Lung (tissue), 12 donors: ENCODE results near the gene ZNRF1. TPM values are rescaled to one million over a fixed set of nuclear protein-coding genes. Genes with fewer than 3 reads are reported as not detected.
A peak's percentile ranks its signal among the peaks of the same experiment; 100 is the strongest.

ENCODE experiments used
- ATAC-seq: fragments of 200-7000 bp; cut with Tn5 transposase; one replicate; pipeline ENCODE4 v1.9.1; 2020; ENCODE audit warnings: moderate number of reproducible peaks; ENCODE audit not compliant: insufficient read depth, low FRiP score
- DNase-seq, 3 donors: peaks; one replicate each; pipeline ENCODE4 v3.0.0-alpha.2; 2013 to 2017
- H3K27ac ChIP-seq, 2 donors: one replicate each; pipeline ENCODE4 v1.5.1; 2013; ENCODE audit warnings: mild to moderate bottlenecking in 2 of 2, moderate library complexity in 2 of 2, control low read depth in 1 of 2, inconsistent platforms in 1 of 2, low read depth in 1 of 2, low read length in 1 of 2
- H3K27me3 ChIP-seq, 3 donors: one replicate each; pipeline ENCODE4 v1.5.1; 2013; ENCODE audit warnings: low read length in 2 of 3; ENCODE audit not compliant: control insufficient read depth in 3 of 3, insufficient read depth in 3 of 3
- H3K36me3 ChIP-seq, 4 donors: one replicate each; pipeline ENCODE4 v1.5.1; 2013; ENCODE audit warnings: low read length in 4 of 4, mild to moderate bottlenecking in 1 of 4, moderate library complexity in 1 of 4; ENCODE audit not compliant: control insufficient read depth in 4 of 4, insufficient read depth in 4 of 4
- H3K4me1 ChIP-seq, 5 donors: one replicate each; pipeline ENCODE4 v1.5.1; 2013; ENCODE audit warnings: low read length in 5 of 5, mild to moderate bottlenecking in 2 of 5, moderate library complexity in 1 of 5; ENCODE audit not compliant: control insufficient read depth in 5 of 5, insufficient read depth in 5 of 5
- H3K4me3 ChIP-seq: one replicate; pipeline ENCODE4 v1.5.1; 2013; ENCODE audit warnings: mild to moderate bottlenecking, control low read depth, moderate library complexity
- H3K9ac ChIP-seq, 2 donors: one replicate each; pipeline ENCODE4 v1.5.1; 2013; ENCODE audit warnings: low read length in 2 of 2, control low read depth in 1 of 2; ENCODE audit not compliant: insufficient read depth in 1 of 2
- H3K9me3 ChIP-seq, 4 donors: one replicate each; pipeline ENCODE4 v1.5.1; 2013; ENCODE audit warnings: low read length in 3 of 4, mild to moderate bottlenecking in 1 of 4, moderate library complexity in 1 of 4; ENCODE audit not compliant: control insufficient read depth in 4 of 4, insufficient read depth in 3 of 4
- CTCF ChIP-seq: IDR thresholded peaks from 2 replicates; pipeline ENCODE4 v1.5.1; 2012; ENCODE audit warnings: mild to moderate bottlenecking; ENCODE audit errors: control extremely low read depth, extremely low read depth
- WGBS, 2 donors: extraction: QIAGEN DNeasy Blood & Tissue Kit; methylation state at CpG; one replicate each; pipeline ENCODE4 v1.1.7; 2013; 5-methylcytosine and 5-hydroxymethylcytosine counted together
- polyA plus RNA-seq, 2 donors: library from polyadenylated mRNA; stranded (reverse); fragments of 200-250 nt; gene quantifications; one replicate each; pipeline ENCODE4 v1.2.1, GENCODE V29; 2013
- total RNA-seq, 2 donors: library from RNA; depleted of rRNA in 1 of 2; stranded (reverse); fragments of >200 nt in 1 of 2; gene quantifications; one replicate each; pipeline ENCODE4 v1.2.1, GENCODE V29; 2014 to 2021
- donor health status: control.
- donor health status: control.
- donor health status: Bipolar disorder and iron deficiency.
- donor health status: healthy.
- donor health status: DM: yes; HTN: yes; CAD: no.

Gene ZNRF1
- total and polyA plus RNA-seq, 4 donors = 8.9 to 25.1 (median 16.2) TPM

GRCh38 chr16:75058806-75059205, 60.0 kb downstream of the ZNRF1 start:
- ATAC-seq (no peak), DNase-seq (peak; percentile 55 to 64 (median 57))
- Histone ChIP-seq H3K27ac (no peak overlapping the region), H3K27me3 (no peaks in the 10 kb centered on the region), H3K36me3 (peaks cover 0 to 3% (median 0%) of the 10 kb centered on the region in 4 donors), H3K9ac (no peak overlapping the region), H3K4me3 (no peak overlapping the region), H3K9me3 (no peaks in the 10 kb centered on the region), H3K4me1 (peaks cover 11 to 23% (median 18%) of the 10 kb centered on the region in 5 donors)
- WGBS, 2 donors = 63 to 66% methylated on average over 4 of the region's 4 CpGs
- no peak for TF ChIP-seq CTCF

GRCh38 chr16:75059411-75059810, 60.6 kb downstream of the ZNRF1 start:
- DNase-seq (no peak), ATAC-seq (no peak)
- no peak for TF ChIP-seq CTCF
- Histone ChIP-seq H3K9me3 (no peaks in the 10 kb centered on the region), H3K4me3 (no peak overlapping the region), H3K27ac (no peak overlapping the region), H3K27me3 (no peaks in the 10 kb centered on the region), H3K9ac (no peak overlapping the region), H3K4me1 (peaks cover 6 to 17% (median 13%) of the 10 kb centered on the region in 5 donors), H3K36me3 (peaks cover 0 to 3% (median 0%) of the 10 kb centered on the region in 4 donors)
- 83 to 87% methylated on average over 5 of the region's 5 CpGs for WGBS, 2 donors

GRCh38 chr16:75060723-75061122, 61.9 kb downstream of the ZNRF1 start:
- ATAC-seq (no peak), DNase-seq (no peak)
- TF ChIP-seq CTCF = no peak
- Histone ChIP-seq H3K27me3 (no peaks in the 10 kb centered on the region), H3K9ac (no peak overlapping the region), H3K36me3 (peaks cover 0 to 1% (median 0%) of the 10 kb centered on the region in 4 donors), H3K4me3 (no peak overlapping the region), H3K9me3 (no peaks in the 10 kb centered on the region), H3K27ac (no peak overlapping the region), H3K4me1 (peaks cover 6 to 24% (median 18%) of the 10 kb centered on the region in 5 donors)
- 30 to 65% methylated on average over 8 of the region's 8 CpGs for WGBS, 2 donors

- TF ChIP-seq CTCF = no peak
- 14 to 44% methylated on average over 3 of the region's 3 CpGs for WGBS, 2 donors
These were observed 62.8 kb downstream of the ZNRF1 start for GRCh38 chr16:75061669-75062068.

More at GRCh38 chr16:75061669-75062068, 62.8 kb downstream of the ZNRF1 start:
- ATAC-seq = no peak
- Histone ChIP-seq H3K27ac (peak overlapping the region; percentile 68 to 79), H3K36me3 (no peaks in the 10 kb centered on the region), H3K4me1 (peaks cover 6 to 24% (median 18%) of the 10 kb centered on the region in 5 donors), H3K4me3 (no peak overlapping the region), H3K9me3 (no peaks in the 10 kb centered on the region), H3K27me3 (no peaks in the 10 kb centered on the region), H3K9ac (no peak overlapping the region)
- DNase-seq = no peak
